Measurements from ENCODE around the gene CLINT1. TPM values are rescaled to one million over a fixed set of nuclear protein-coding genes. Genes with fewer than 3 reads are reported as not detected.

The CLINT1 gene
- total and polyA plus RNA-seq, 9 donors = 27.4 to 67.8 (median 50.3) TPM

DNA sequence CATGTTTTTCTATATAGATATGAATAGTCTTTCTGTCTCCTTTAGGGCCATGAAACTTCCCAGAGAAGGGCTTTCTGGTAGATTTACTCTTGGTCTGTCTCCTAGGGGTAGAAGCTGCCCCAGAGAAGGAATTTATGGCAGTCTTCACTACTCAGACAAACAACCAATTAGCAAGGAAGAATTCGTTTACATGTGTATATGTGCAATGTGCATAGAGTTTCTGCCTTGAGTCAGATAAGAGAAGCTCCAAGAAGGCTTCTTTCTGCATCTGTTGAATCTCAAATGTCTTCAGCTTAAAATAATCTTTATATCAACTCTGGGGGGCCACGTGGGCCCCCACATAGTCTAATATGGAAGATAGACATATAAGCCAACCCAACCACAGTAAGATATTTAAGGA lies 7.6 kb upstream of the CLINT1 start:
- no peaks in the 10 kb centered on the region for H3K27me3 ChIP-seq
- no peaks in the 10 kb centered on the region for H3K36me3 ChIP-seq
- DNase-seq = no peak
- no peaks in the 10 kb centered on the region for H3K4me1 ChIP-seq (ENCODE audit: insufficient read depth)
- no peak overlapping the region for H3K4me3 ChIP-seq
- intact Hi-C loops (cut with DNase I) = no loop called here
- TF ChIP-seq EP300 (IDR thresholded peaks at IDR 0.05) (no peak), POLR2A (IDR thresholded peaks at IDR 0.05) (no peak)
- TF ChIP-seq, protein P1, sequence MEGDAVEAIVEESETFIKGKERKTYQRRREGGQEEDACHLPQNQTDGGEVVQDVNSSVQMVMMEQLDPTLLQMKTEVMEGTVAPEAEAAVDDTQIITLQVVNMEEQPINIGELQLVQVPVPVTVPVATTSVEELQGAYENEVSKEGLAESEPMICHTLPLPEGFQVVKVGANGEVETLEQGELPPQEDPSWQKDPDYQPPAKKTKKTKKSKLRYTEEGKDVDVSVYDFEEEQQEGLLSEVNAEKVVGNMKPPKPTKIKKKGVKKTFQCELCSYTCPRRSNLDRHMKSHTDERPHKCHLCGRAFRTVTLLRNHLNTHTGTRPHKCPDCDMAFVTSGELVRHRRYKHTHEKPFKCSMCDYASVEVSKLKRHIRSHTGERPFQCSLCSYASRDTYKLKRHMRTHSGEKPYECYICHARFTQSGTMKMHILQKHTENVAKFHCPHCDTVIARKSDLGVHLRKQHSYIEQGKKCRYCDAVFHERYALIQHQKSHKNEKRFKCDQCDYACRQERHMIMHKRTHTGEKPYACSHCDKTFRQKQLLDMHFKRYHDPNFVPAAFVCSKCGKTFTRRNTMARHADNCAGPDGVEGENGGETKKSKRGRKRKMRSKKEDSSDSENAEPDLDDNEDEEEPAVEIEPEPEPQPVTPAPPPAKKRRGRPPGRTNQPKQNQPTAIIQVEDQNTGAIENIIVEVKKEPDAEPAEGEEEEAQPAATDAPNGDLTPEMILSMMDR (IDR thresholded peaks at IDR 0.05) = no peak
- H3K27ac ChIP-seq = no peak overlapping the region
- WGBS, 3 donors = 20 to 45% (median 31%) methylated on average over 2 of the region's 2 CpGs
- no peaks in the 10 kb centered on the region for H3K9me3 ChIP-seq

GRCh38 chr5:157865781-157866180 lies 6.8 kb upstream of the CLINT1 start:
- no peak for DNase-seq
- 41 to 52% (median 41%) methylated on average over 4 of the region's 4 CpGs for WGBS, 3 donors
- no peak for TF ChIP-seq EP300 (IDR thresholded peaks at IDR 0.05)
- TF ChIP-seq POLR2A (IDR thresholded peaks at IDR 0.05) = no peak
- TF ChIP-seq, protein P1 (IDR thresholded peaks at IDR 0.05) = no peak
- no peak overlapping the region for H3K4me3 ChIP-seq
- no peaks in the 10 kb centered on the region for H3K27me3 ChIP-seq
- H3K27ac ChIP-seq = no peak overlapping the region
- intact Hi-C loops (cut with DNase I) = no loop called here
- no peaks in the 10 kb centered on the region for H3K36me3 ChIP-seq
- H3K9me3 ChIP-seq = no peaks in the 10 kb centered on the region
- H3K4me1 ChIP-seq (ENCODE audit: insufficient read depth) = no peaks in the 10 kb centered on the region

GRCh38 chr5:157864067-157864466 lies 5.1 kb upstream of the CLINT1 start:
- Histone ChIP-seq H3K27ac (no peak overlapping the region), H3K27me3 (no peaks in the 10 kb centered on the region), H3K4me3 (no peak overlapping the region), H3K4me1 (ENCODE audit: insufficient read depth) (no peaks in the 10 kb centered on the region), H3K36me3 (no peaks in the 10 kb centered on the region), H3K9me3 (no peaks in the 10 kb centered on the region)
- WGBS, 3 donors = 66 to 75% (median 71%) methylated on average over 4 of the region's 4 CpGs
- TF ChIP-seq, protein P1 (IDR thresholded peaks at IDR 0.05) = no peak
- no peak for TF ChIP-seq POLR2A (IDR thresholded peaks at IDR 0.05)
- TF ChIP-seq EP300 (IDR thresholded peaks at IDR 0.05) = no peak
- DNase-seq = no peak
- intact Hi-C loops (cut with DNase I) = no loop called here

- WGBS, 3 donors = 87 to 90% (median 88%) methylated on average over 6 of the region's 6 CpGs
- Histone ChIP-seq H3K36me3 (no peaks in the 10 kb centered on the region), H3K4me1 (ENCODE audit: insufficient read depth) (peaks cover 1% of the 10 kb centered on the region), H3K27me3 (no peaks in the 10 kb centered on the region), H3K4me3 (no peak overlapping the region), H3K9me3 (no peaks in the 10 kb centered on the region), H3K27ac (no peak overlapping the region)
- intact Hi-C loops (cut with DNase I) = no loop called here
- TF ChIP-seq POLR2A (IDR thresholded peaks at IDR 0.05) (no peak), EP300 (IDR thresholded peaks at IDR 0.05) (no peak)
- TF ChIP-seq, protein P1 (IDR thresholded peaks at IDR 0.05) = no peak
- DNase-seq = no peak
These were observed 3.4 kb upstream of the CLINT1 start for GRCh38 chr5:157862183-157862851.
